Skeletal muscle cell (primary cell): ENCODE measurements around the gene KRT77.

Source experiments
- DNase-seq: peaks from one replicate; pipeline ENCODE4 v3.0.0-alpha.2; 2010; ENCODE audit warnings: low read depth
- H3K4me3 ChIP-seq: 2 replicates; pipeline ENCODE4 v1.5.1; 2011; ENCODE audit warnings: low read depth, mild to moderate bottlenecking, control low read depth, low read length, moderate library complexity

Gene KRT77

GRCh38 chr12:52696588-52696987, 6.7 kb downstream of the KRT77 start:
- no peak for DNase-seq
- no peak overlapping the region for H3K4me3 ChIP-seq

- H3K4me3 ChIP-seq: no peak overlapping the region
- no peak for DNase-seq
Measured at GRCh38 chr12:52695039-52695438, 8.3 kb downstream of the KRT77 start.

GRCh38 chr12:52694151-52694550, 9.2 kb downstream of the KRT77 start:
- DNase-seq: no peak
- no peak overlapping the region for H3K4me3 ChIP-seq

GRCh38 chr12:52693261-52693660, 10.1 kb downstream of the KRT77 start:
- H3K4me3 ChIP-seq: no peak overlapping the region
- no peak for DNase-seq

GRCh38 chr12:52692254-52692653, 11.1 kb downstream of the KRT77 start:
- no peak overlapping the region for H3K4me3 ChIP-seq
- no peak for DNase-seq

- no peak overlapping the region for H3K4me3 ChIP-seq
- no peak for DNase-seq
Measured at GRCh38 chr12:52691841-52692150, 11.5 kb downstream of the KRT77 start.

- no peak for DNase-seq
- H3K4me3 ChIP-seq: no peak overlapping the region
Measured at GRCh38 chr12:52691076-52691840, 12.1 kb downstream of the KRT77 start.

GRCh38 chr12:52690351-52691075, 12.8 kb downstream of the KRT77 start:
- no peak overlapping the region for H3K4me3 ChIP-seq
- no peak for DNase-seq

GRCh38 chr12:52689936-52690335, 13.4 kb downstream of the KRT77 start:
- no peak overlapping the region for H3K4me3 ChIP-seq
- no peak for DNase-seq

GRCh38 chr12:52689239-52689638, 14.1 kb downstream of the KRT77 start:
- H3K4me3 ChIP-seq: no peak overlapping the region
- DNase-seq: no peak

- no peak overlapping the region for H3K4me3 ChIP-seq
- no peak for DNase-seq
Measured at GRCh38 chr12:52688481-52688880, 14.8 kb downstream of the KRT77 start.

GRCh38 chr12:52687497-52688385, 15.6 kb downstream of the KRT77 start:
- H3K4me3 ChIP-seq: no peak overlapping the region
- no peak for DNase-seq

- no peak for DNase-seq
- H3K4me3 ChIP-seq: no peak overlapping the region
Measured at GRCh38 chr12:52686756-52687487, 16.4 kb downstream of the KRT77 start.

- DNase-seq: no peak
Measured at GRCh38 chr12:52686063-52686462, 17.3 kb downstream of the KRT77 start.

GRCh38 chr12:52685406-52685890, 17.9 kb downstream of the KRT77 start:
- DNase-seq: no peak
- H3K4me3 ChIP-seq: no peak overlapping the region

More at GRCh38 chr12:52686063-52686462, 17.3 kb downstream of the KRT77 start:
- H3K4me3 ChIP-seq: no peak overlapping the region

- no peak for DNase-seq
- H3K4me3 ChIP-seq: no peak overlapping the region
Measured at GRCh38 chr12:52684431-52684830, 18.9 kb downstream of the KRT77 start.

- H3K4me3 ChIP-seq: no peak overlapping the region
- no peak for DNase-seq
Measured at GRCh38 chr12:52683575-52684300, 19.6 kb downstream of the KRT77 start.

GRCh38 chr12:52682938-52683574, 20.3 kb downstream of the KRT77 start:
- DNase-seq: no peak
- H3K4me3 ChIP-seq: no peak overlapping the region

GRCh38 chr12:52682381-52682660, 21.0 kb downstream of the KRT77 start:
- no peak for DNase-seq
- H3K4me3 ChIP-seq: no peak overlapping the region
